Ishikawa (cell line): Measurements from ENCODE around the gene PCSK1.

Experiments
- MAX ChIP-seq: IDR thresholded peaks from 2 replicates; pipeline ENCODE4 v1.6.1; 2012
- REST ChIP-seq: IDR thresholded peaks from 2 replicates; pipeline ENCODE4 v1.6.1; 2012; ENCODE audit warnings: low read depth, mild to moderate bottlenecking
- USF1 ChIP-seq: IDR thresholded peaks from 2 replicates; pipeline ENCODE4 v1.6.1; 2012

GRCh38 chr5:96404191-96404867 is 28.7 kb downstream of the PCSK1 start:
- TF ChIP-seq REST (no peak), MAX (no peak), USF1 (no peak)
